Hepatocyte (in vitro differentiated cells): Measurements from ENCODE around the gene EXOC3L1. TPM values are rescaled to one million over a fixed set of nuclear protein-coding genes. Genes with fewer than 3 reads are reported as not detected.

ENCODE experiments used
- DNase-seq: peaks from one replicate; pipeline ENCODE4 v3.0.0-alpha.2; 2016; ENCODE audit warnings: low spot score
- H2AFZ ChIP-seq: fragments of 200-600 bp; sonication (generic); 2 replicates; pipeline ENCODE4 v1.6.0; 2016; ENCODE audit warnings: antibody characterized with exemption, mild to moderate bottlenecking
- H3K27ac ChIP-seq: fragments of 200-600 bp; sonication (generic); 2 replicates; pipeline ENCODE4 v1.5.1; 2016; ENCODE audit warnings: mild to moderate bottlenecking
- H3K27me3 ChIP-seq: fragments of 200-600 bp; sonication (generic); 2 replicates; pipeline ENCODE4 v1.6.1; 2016
- H3K36me3 ChIP-seq: fragments of 200-600 bp; sonication (generic); replicated peaks from 2 replicates; pipeline ENCODE4 v1.5.1; 2016; ENCODE audit warnings: low read depth; ENCODE audit not compliant: insufficient read depth
- H3K4me1 ChIP-seq: fragments of 200-600 bp; sonication (generic); 2 replicates; pipeline ENCODE4 v1.5.1; 2016; ENCODE audit warnings: mild to moderate bottlenecking, moderate library complexity; ENCODE audit not compliant: insufficient read depth
- H3K4me2 ChIP-seq: fragments of 200-600 bp; sonication (generic); 2 replicates; pipeline ENCODE4 v1.6.0; 2016
- H3K4me3 ChIP-seq: fragments of 200-600 bp; sonication (generic); 2 replicates; pipeline ENCODE4 v1.5.1; 2016; ENCODE audit warnings: mild to moderate bottlenecking
- H3K79me2 ChIP-seq: fragments of 200-600 bp; sonication (generic); 2 replicates; pipeline ENCODE4 v1.6.0; 2017; ENCODE audit warnings: mild to moderate bottlenecking
- H3K9me2 ChIP-seq: fragments of 200-600 bp; sonication (generic); replicated peaks from 2 replicates; pipeline ENCODE4 v1.6.0; 2017; ENCODE audit warnings: mild to moderate bottlenecking; ENCODE audit not compliant: insufficient read depth
- H3K9me3 ChIP-seq: fragments of 200-600 bp; sonication (generic); 2 replicates; pipeline ENCODE4 v1.5.1; 2016; ENCODE audit warnings: low read depth, mild to moderate bottlenecking
- H4K20me1 ChIP-seq: fragments of 200-600 bp; sonication (generic); 2 replicates; pipeline ENCODE4 v1.6.0; 2016; ENCODE audit warnings: mild to moderate bottlenecking; ENCODE audit not compliant: insufficient read depth, poor library complexity, severe bottlenecking
- CTCF ChIP-seq: fragments of 200-600 bp; sonication (generic); IDR thresholded peaks from 2 replicates; pipeline ENCODE4 v1.5.1; 2016; ENCODE audit warnings: antibody characterized with exemption, mild to moderate bottlenecking; ENCODE audit not compliant: poor library complexity
- EZH2 ChIP-seq: fragments of 200-600 bp; sonication (generic); IDR thresholded peaks from 2 replicates; pipeline ENCODE4 v1.6.1; 2016; ENCODE audit warnings: antibody characterized with exemption, mild to moderate bottlenecking, borderline replicate concordance
- EZH2phosphoT487 ChIP-seq: fragments of 200-600 bp; sonication (generic); IDR thresholded peaks from one replicate; pipeline ENCODE4 v1.6.1; 2018; ENCODE audit warnings: antibody characterized with exemption, mild to moderate bottlenecking, low read depth, moderate library complexity; ENCODE audit not compliant: unreplicated experiment, severe bottlenecking
- WGBS: methylation state at CpG from one replicate; pipeline ENCODE4 v1.1.6; 2016; ENCODE audit warnings: low lambda C conversion rate; ENCODE audit errors: missing lambda C conversion rate; 5-methylcytosine and 5-hydroxymethylcytosine counted together
- polyA plus RNA-seq: library from polyadenylated mRNA; unstranded; fragments of >200 nt; fragmentation: Nextera tagmentation; extraction: Ambion mirVana; gene quantifications from 2 replicates; pipeline ENCODE4 v1.2.1, GENCODE V29; 2016
- total RNA-seq: library from RNA; depleted of rRNA; stranded (reverse); fragments of >200 nt; gene quantifications from 2 replicates; pipeline ENCODE4 v1.2.3, GENCODE V29; 2014

Gene EXOC3L1
- total and polyA plus RNA-seq, 2 experiments from 2014 or later, result 0.33 to 2.0 TPM

DNA sequence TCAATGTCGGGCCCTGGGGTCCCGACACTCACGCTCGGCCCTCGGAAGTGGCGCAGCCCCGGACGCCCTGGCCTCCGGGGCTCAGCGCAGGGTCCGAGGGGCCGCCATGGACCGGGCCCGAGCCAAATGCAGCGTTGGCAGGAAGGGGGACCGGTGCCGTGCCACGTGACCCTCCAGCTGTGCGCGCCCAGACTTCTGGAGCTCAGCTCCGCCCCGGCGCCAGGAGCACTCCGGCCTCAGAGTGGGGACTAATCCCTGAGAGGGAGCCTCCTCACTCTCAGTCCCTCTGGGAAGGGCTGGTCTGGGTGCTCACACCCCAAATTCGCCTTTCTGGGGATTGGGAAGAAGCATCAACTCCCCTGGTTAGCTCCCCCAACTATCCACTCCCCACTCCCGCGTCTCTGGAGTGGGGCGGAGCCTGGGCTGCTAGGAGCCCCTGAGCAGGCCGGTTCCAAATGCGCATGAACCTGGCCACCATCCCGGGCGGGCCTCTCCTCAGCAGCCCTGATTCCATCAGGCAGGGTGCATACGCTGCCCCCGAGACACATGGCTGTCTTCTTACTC is 39.0 kb downstream of the EXOC3L1 start, which contains the start of gene B3GNT9:
B3GNT9 (minus strand) TSS at position 166 of the 564 bp plus-strand sequence. CDS start 513 bp downstream, outside the sequence.
- WGBS, result 3% methylated on average over 34 of the region's 34 CpGs
- peaks cover 18% of the 10 kb centered on the region for H3K27me3 ChIP-seq

GRCh38 chr16:67150047-67150832 is 39.7 kb downstream of the EXOC3L1 start:
- no peaks in the 10 kb centered on the region for H3K9me2 ChIP-seq
- H3K9me3 ChIP-seq, result no peaks in the 10 kb centered on the region
- H3K27ac ChIP-seq, result peak overlapping the region; percentile 98
- no peaks in the 10 kb centered on the region for H3K36me3 ChIP-seq
- 14% methylated on average over 37 of the region's 94 CpGs for WGBS
- H3K27me3 ChIP-seq, result peaks cover 13% of the 10 kb centered on the region
- peaks cover 17% of the 10 kb centered on the region for H3K4me1 ChIP-seq
- peaks cover 4% of the 10 kb centered on the region for H3K79me2 ChIP-seq
- TF ChIP-seq CTCF (peak; percentile 13), EZH2 (no peak)
- no peaks in the 10 kb centered on the region for H4K20me1 ChIP-seq
- DNase-seq, result peak; percentile 86
- peak overlapping the region; percentile 82 for H3K4me3 ChIP-seq
- H3K4me2 ChIP-seq, result peak overlapping the region; percentile 92
- peak overlapping the region; percentile 94 for H2AFZ ChIP-seq

More for the DNA sequence above, 39.0 kb downstream of the EXOC3L1 start, which contains the start of gene B3GNT9:
- Histone ChIP-seq H3K36me3 (no peaks in the 10 kb centered on the region), H4K20me1 (no peaks in the 10 kb centered on the region), H3K27ac (peak within 1 kb of the TSS; percentile 98), H3K4me2 (peak within 1 kb of the TSS; percentile 92), H3K9me2 (no peaks in the 10 kb centered on the region), H3K4me1 (peaks cover 17% of the 10 kb centered on the region), H3K79me2 (peaks cover 4% of the 10 kb centered on the region), H3K4me3 (peak within 1 kb of the TSS; percentile 82), H2AFZ (peak within 1 kb of the TSS; percentile 94), H3K9me3 (no peaks in the 10 kb centered on the region)
- peak; percentile 91 for DNase-seq
- TF ChIP-seq EZH2phosphoT487 (no peak), CTCF (no peak), EZH2 (no peak)

DNA sequence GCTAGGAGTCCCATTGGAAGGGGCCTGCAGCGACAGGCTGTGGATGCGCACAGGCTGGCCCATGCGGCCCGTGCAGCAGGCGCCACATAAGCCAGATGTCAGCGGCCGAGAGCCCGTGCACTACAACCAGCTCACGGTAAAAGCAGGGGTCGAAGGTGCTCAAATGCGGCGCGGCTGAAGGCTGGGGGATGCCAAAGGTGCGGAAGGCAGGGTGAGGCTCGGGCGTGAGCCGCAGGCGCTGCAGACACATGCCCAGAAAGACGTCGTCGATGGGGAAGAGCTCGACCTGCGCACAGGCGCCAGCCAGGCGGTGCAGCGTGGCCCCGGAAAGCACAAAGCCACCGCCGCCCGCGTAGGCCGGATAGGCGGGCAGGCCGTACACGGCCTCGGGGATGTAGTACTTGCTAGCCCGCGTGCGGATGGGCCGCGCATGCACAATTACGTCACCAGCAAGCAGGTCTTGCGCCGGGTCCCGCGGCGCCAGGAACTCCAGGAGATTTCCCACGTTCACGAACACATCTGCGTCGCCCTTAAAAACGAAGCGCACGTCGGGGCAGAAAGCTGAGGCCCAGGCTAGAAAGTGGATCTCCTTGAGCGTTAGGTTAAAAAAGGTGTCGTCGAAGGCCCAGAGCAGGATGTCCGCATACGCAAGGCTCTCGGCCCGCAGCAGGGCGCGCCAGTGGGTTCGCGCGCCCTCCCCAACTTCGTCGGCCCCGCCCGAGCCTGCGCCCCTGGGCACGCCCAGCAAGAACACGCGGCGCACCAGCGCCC is 40.5 kb downstream of the EXOC3L1 start:
- no peak for TF ChIP-seq CTCF
- TF ChIP-seq EZH2, result no peak
- no peak for TF ChIP-seq EZH2phosphoT487
- 80% methylated on average over 71 of the region's 77 CpGs for WGBS
- Histone ChIP-seq H3K79me2 (peaks cover 4% of the 10 kb centered on the region), H2AFZ (no peak overlapping the region), H3K36me3 (no peaks in the 10 kb centered on the region), H3K9me2 (no peaks in the 10 kb centered on the region), H4K20me1 (no peaks in the 10 kb centered on the region), H3K27me3 (peaks cover 7% of the 10 kb centered on the region), H3K27ac (peak overlapping the region; percentile 98), H3K4me3 (peak overlapping the region; percentile 82), H3K4me1 (peaks cover 10% of the 10 kb centered on the region), H3K9me3 (no peaks in the 10 kb centered on the region), H3K4me2 (peak overlapping the region; percentile 92)
- no peak for DNase-seq
